Spleen (tissue), 11 donors: ENCODE measurements around the gene INHBB. TPM values are rescaled to one million over a fixed set of nuclear protein-coding genes. Genes with fewer than 3 reads are reported as not detected.

Source experiments
- DNase-seq: peaks from one replicate; pipeline ENCODE4 v3.0.0-alpha.2; 2020
- H3K27ac ChIP-seq, 8 donors: fragments of 200-600 bp; sonication (generic) in 7 of 8; 1 replicate in 4 of 8; 2 replicates in 4 of 8; pipeline versions ENCODE4 v1.5.0 to v1.8.0; 2016 to 2021; ENCODE audit warnings: inconsistent platforms in 4 of 8, mild to moderate bottlenecking in 4 of 8, moderate library complexity in 1 of 8
- H3K27me3 ChIP-seq, 7 donors: fragments of 200-600 bp; sonication (generic) in 6 of 7; replicated peaks in 1 of 7; 1 replicate in 4 of 7; 2 replicates in 3 of 7; pipeline versions ENCODE4 v1.5.0 to v1.8.0; 2016 to 2021; ENCODE audit warnings: inconsistent platforms in 3 of 7, mild to moderate bottlenecking in 1 of 7
- H3K36me3 ChIP-seq, 6 donors: fragments of 200-600 bp; sonication (generic) in 5 of 6; 1 replicate in 4 of 6; 2 replicates in 2 of 6; pipeline versions ENCODE4 v1.5.0 to v1.8.0; 2016 to 2021; ENCODE audit warnings: inconsistent platforms in 2 of 6
- H3K4me1 ChIP-seq, 6 donors: fragments of 200-600 bp; sonication (generic) in 5 of 6; 1 replicate in 3 of 6; 2 replicates in 3 of 6; pipeline versions ENCODE4 v1.5.0 to v1.8.0; 2016 to 2021; ENCODE audit warnings: inconsistent platforms in 3 of 6
- H3K4me3 ChIP-seq, 8 donors: fragments of 200-600 bp; sonication (generic) in 7 of 8; 1 replicate in 4 of 8; 2 replicates in 4 of 8; pipeline versions ENCODE4 v1.5.0 to v1.8.0; 2016 to 2021; ENCODE audit warnings: inconsistent platforms in 4 of 8, mild to moderate bottlenecking in 4 of 8, moderate library complexity in 2 of 8
- H3K9me3 ChIP-seq, 8 donors: fragments of 200-600 bp; sonication (generic) in 7 of 8; 1 replicate in 4 of 8; 2 replicates in 4 of 8; pipeline versions ENCODE4 v1.5.0 to v1.8.0; 2016 to 2021; ENCODE audit warnings: inconsistent platforms in 4 of 8
- POLR2A ChIP-seq, 3 donors: fragments of 450-650 bp; IDR thresholded peaks; one replicate each; pipeline ENCODE4 v1.5.1; 2017; ENCODE audit warnings: antibody characterized with exemption in 3 of 3, mild to moderate bottlenecking in 1 of 3
- POLR2AphosphoS5 ChIP-seq, 3 donors: sonication (generic); formaldehyde crosslinking; IDR thresholded peaks; one replicate each; pipeline ENCODE4 v1.5.1; 2017; ENCODE audit warnings: antibody characterized with exemption in 3 of 3
- WGBS, 5 donors: extraction: QIAGEN DNeasy Blood & Tissue Kit in 3 of 5; methylation state at CpG; one replicate each; pipeline versions ENCODE4 v1.1.5 to v1.1.7; 2013 to 2018; 5-methylcytosine and 5-hydroxymethylcytosine counted together
- intact Hi-C: fragments of 100-400 bp; cut with DNase I; formaldehyde crosslinking; loops from one replicate; pipeline ENCODE4 v1.15.0; 2023; ENCODE audit warnings: low total_unique reads
- polyA plus RNA-seq, 3 donors: library from polyadenylated mRNA; stranded (reverse); fragments of 200-250 nt; gene quantifications; one replicate each; pipeline ENCODE4 v1.2.1, GENCODE V29; 2013
- total RNA-seq, 7 donors: library from RNA; depleted of rRNA in 3 of 7; stranded (reverse); fragments of >200 nt in 3 of 7; fragmentation: NEBNext Ultra II Directional in 4 of 7; extraction: Animal tissue kit (Norgen Biotek cat#: 25700) in 4 of 7; gene quantifications; one replicate each; pipeline versions ENCODE4 v1.1.0 to v1.2.1, GENCODE V29; 2016 to 2021
- TF ChIP-seq, protein P1 (sequence below), 11 experiments: fragments of 200-600 bp in 7 of 11; fragments of 450-650 bp in 4 of 11; sonication (generic) in 4 of 11; IDR thresholded peaks in 8 of 11; conservative IDR thresholded peaks in 3 of 11; 1 replicate in 7 of 11; 2 replicates in 4 of 11; pipeline versions ENCODE4 v1.4.0 to v1.8.0; 2016 to 2021; ENCODE audit warnings: antibody characterized with exemption in 11 of 11, inconsistent platforms in 4 of 11, mild to moderate bottlenecking in 1 of 11
- donor health status: healthy with polysubstance abuse.
- donor health status: DM: no; HTN: no; CAD: no; lungs with moderate emphysema.
- donor health status: DM: no; HTN: no; CAD: no.
- donor health status: Bipolar disorder and iron deficiency.
- donor health status: healthy.
- donor health status: DM: no; HTN: no; CAD: no.
- donor health status: DM: yes; HTN: yes; CAD: no.

The INHBB gene
- total and polyA plus RNA-seq, 10 donors: 0.26 to 1.5 (median 0.67) TPM

GRCh38 chr2:120334068-120334467, 11.9 kb upstream of the INHBB start:
- DNase-seq: no peak
- TF ChIP-seq, protein P1, sequence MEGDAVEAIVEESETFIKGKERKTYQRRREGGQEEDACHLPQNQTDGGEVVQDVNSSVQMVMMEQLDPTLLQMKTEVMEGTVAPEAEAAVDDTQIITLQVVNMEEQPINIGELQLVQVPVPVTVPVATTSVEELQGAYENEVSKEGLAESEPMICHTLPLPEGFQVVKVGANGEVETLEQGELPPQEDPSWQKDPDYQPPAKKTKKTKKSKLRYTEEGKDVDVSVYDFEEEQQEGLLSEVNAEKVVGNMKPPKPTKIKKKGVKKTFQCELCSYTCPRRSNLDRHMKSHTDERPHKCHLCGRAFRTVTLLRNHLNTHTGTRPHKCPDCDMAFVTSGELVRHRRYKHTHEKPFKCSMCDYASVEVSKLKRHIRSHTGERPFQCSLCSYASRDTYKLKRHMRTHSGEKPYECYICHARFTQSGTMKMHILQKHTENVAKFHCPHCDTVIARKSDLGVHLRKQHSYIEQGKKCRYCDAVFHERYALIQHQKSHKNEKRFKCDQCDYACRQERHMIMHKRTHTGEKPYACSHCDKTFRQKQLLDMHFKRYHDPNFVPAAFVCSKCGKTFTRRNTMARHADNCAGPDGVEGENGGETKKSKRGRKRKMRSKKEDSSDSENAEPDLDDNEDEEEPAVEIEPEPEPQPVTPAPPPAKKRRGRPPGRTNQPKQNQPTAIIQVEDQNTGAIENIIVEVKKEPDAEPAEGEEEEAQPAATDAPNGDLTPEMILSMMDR (IDR thresholded peaks at IDR 0.05 in 8 of 11, conservative IDR thresholded peaks at IDR 0.05 in 3 of 11): no peak
- TF ChIP-seq POLR2A (IDR thresholded peaks at IDR 0.05) (no peak), POLR2AphosphoS5 (IDR thresholded peaks at IDR 0.05) (no peak)
- H3K36me3 ChIP-seq: no peaks in the 10 kb centered on the region
- peaks cover 0 to 8% (median 3%) of the 10 kb centered on the region in 8 donors for H3K9me3 ChIP-seq
- H3K27me3 ChIP-seq: peaks cover 0 to 63% (median 9%) of the 10 kb centered on the region in 7 donors
- no peak overlapping the region for H3K27ac ChIP-seq
- no peak overlapping the region for H3K4me3 ChIP-seq
- WGBS, 5 donors: 91 to 100% (median 96%) methylated on average over 1 of the region's 1 CpG
- peaks cover 0 to 10% (median 0%) of the 10 kb centered on the region in 6 donors for H3K4me1 ChIP-seq
- intact Hi-C loops: no loop called here

- no peak for TF ChIP-seq POLR2AphosphoS5 (IDR thresholded peaks at IDR 0.05)
- no peak for TF ChIP-seq POLR2A (IDR thresholded peaks at IDR 0.05)
- TF ChIP-seq, protein P1 (IDR thresholded peaks at IDR 0.05 in 8 of 11, conservative IDR thresholded peaks at IDR 0.05 in 3 of 11): no peak
- Histone ChIP-seq H3K4me3 (no peak overlapping the region), H3K27me3 (peaks cover 0 to 66% (median 28%) of the 10 kb centered on the region in 7 donors), H3K9me3 (peaks cover 0 to 8% (median 3%) of the 10 kb centered on the region in 8 donors), H3K36me3 (no peaks in the 10 kb centered on the region), H3K4me1 (peaks cover 0 to 19% (median under 1%) of the 10 kb centered on the region in 6 donors), H3K27ac (no peak overlapping the region)
- WGBS, 5 donors: 72 to 92% (median 77%) methylated on average over 8 of the region's 8 CpGs
- intact Hi-C loops: no loop called here
- DNase-seq: no peak
Observed at GRCh38 chr2:120336749-120337148, 9.2 kb upstream of the INHBB start.

- peak overlapping the region in 6 of 8 donors; percentile 52 to 89 (median 69) for H3K27ac ChIP-seq
- TF ChIP-seq POLR2AphosphoS5 (IDR thresholded peaks at IDR 0.05): no peak
- TF ChIP-seq POLR2A (IDR thresholded peaks at IDR 0.05): no peak
- TF ChIP-seq, protein P1 (IDR thresholded peaks at IDR 0.05 in 8 of 11, conservative IDR thresholded peaks at IDR 0.05 in 3 of 11): no peak
Observed at GRCh38 chr2:120338015-120338414, 7.9 kb upstream of the INHBB start.

DNA sequence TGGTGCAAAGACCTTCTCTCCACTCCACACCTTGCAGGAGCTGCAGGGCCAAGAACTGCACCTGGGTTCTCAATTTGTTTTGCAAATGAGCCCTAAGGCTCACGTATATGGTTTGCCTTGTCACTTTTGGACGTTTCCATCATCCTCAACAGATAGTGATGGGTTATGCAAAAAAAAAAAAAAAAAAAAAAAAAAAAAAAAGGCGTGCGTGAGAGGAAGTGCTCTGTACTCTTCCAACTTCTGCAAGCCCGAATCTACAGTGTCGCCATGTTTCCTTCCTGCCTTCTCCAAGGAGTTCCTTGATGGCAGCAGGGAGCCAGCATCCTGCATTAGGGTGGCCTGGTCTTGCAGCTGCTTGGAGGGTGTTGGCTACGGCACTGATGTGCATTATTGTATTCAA, 4.0 kb upstream of the INHBB start:
- peaks cover 3 to 96% (median 76%) of the 10 kb centered on the region in 7 donors for H3K27me3 ChIP-seq
- peak overlapping the region in 1 of 8 donors; percentile 28 for H3K27ac ChIP-seq
- H3K4me1 ChIP-seq: peaks cover 24 to 64% (median 41%) of the 10 kb centered on the region in 6 donors
- TF ChIP-seq POLR2A (IDR thresholded peaks at IDR 0.05): no peak
- no peak for TF ChIP-seq POLR2AphosphoS5 (IDR thresholded peaks at IDR 0.05)
- TF ChIP-seq, protein P1 (IDR thresholded peaks at IDR 0.05 in 8 of 11, conservative IDR thresholded peaks at IDR 0.05 in 3 of 11): no peak
- no peak for DNase-seq
- 22 to 44% (median 33%) methylated on average over 7 of the region's 7 CpGs for WGBS, 5 donors
- no peaks in the 10 kb centered on the region for H3K9me3 ChIP-seq
- intact Hi-C loops: loop anchor here (5.0 kb wide), 1 partner anchor 335 kb away; no protein-coding TSS in a partner anchor
- H3K36me3 ChIP-seq: no peaks in the 10 kb centered on the region
- H3K4me3 ChIP-seq: no peak overlapping the region

More at GRCh38 chr2:120338015-120338414, 7.9 kb upstream of the INHBB start:
- intact Hi-C loops: no loop called here
- peaks cover 0 to 79% (median 41%) of the 10 kb centered on the region in 7 donors for H3K27me3 ChIP-seq
- no peak overlapping the region for H3K4me3 ChIP-seq
- no peak for DNase-seq
- H3K4me1 ChIP-seq: peaks cover under 1 to 32% (median 8%) of the 10 kb centered on the region in 6 donors
- no peaks in the 10 kb centered on the region for H3K36me3 ChIP-seq
- WGBS, 5 donors: 38 to 82% (median 59%) methylated on average over 1 of the region's 1 CpG
- H3K9me3 ChIP-seq: peaks cover 0 to 8% (median 3%) of the 10 kb centered on the region in 8 donors
